Skeletal muscle satellite cell (primary cell): Measurements from ENCODE around the gene DYSF.
"Not testable (repeated sequence)": the region's sequence is repeated elsewhere in the genome, so short reads cannot be mapped to it uniquely, and the experiment has no call there.

Experiments used
- H3K27me3 ChIP-seq: 2 replicates; pipeline ENCODE4 v1.7.0; 2013; ENCODE audit warnings: low read length; ENCODE audit not compliant: control insufficient read depth, insufficient read depth
- H3K36me3 ChIP-seq: 2 replicates; pipeline ENCODE4 v1.7.0; 2013; ENCODE audit warnings: mild to moderate bottlenecking, control low read depth, low read length; ENCODE audit not compliant: insufficient read depth
- H3K4me1 ChIP-seq: 2 replicates; pipeline ENCODE4 v1.7.0; 2013; ENCODE audit warnings: low read length; ENCODE audit not compliant: control insufficient read depth, insufficient read depth
- H3K4me2 ChIP-seq: 2 replicates; pipeline ENCODE4 v1.7.0; 2013; ENCODE audit warnings: mild to moderate bottlenecking, low read length
- H3K4me3 ChIP-seq: 2 replicates; pipeline ENCODE4 v1.7.0; 2013; ENCODE audit warnings: low read length
- H3K9ac ChIP-seq: 2 replicates; pipeline ENCODE4 v1.7.0; 2013; ENCODE audit warnings: mild to moderate bottlenecking, low read depth, low read length, moderate library complexity
- H3K9me3 ChIP-seq: replicated peaks from 2 replicates; pipeline ENCODE4 v1.7.0; 2013; ENCODE audit warnings: mild to moderate bottlenecking, control low read depth, low read length

DYSF gene

GRCh38 chr2:71474744-71475397 lies 21.5 kb downstream of the DYSF start:
- Histone ChIP-seq H3K27me3 (no peaks in the 10 kb centered on the region), H3K9me3 (no peaks in the 10 kb centered on the region), H3K4me2 (no peak overlapping the region), H3K4me3 (no peak overlapping the region), H3K4me1 (peaks cover 22% of the 10 kb centered on the region), H3K9ac (no peak overlapping the region), H3K36me3 (no peaks in the 10 kb centered on the region)

DNA sequence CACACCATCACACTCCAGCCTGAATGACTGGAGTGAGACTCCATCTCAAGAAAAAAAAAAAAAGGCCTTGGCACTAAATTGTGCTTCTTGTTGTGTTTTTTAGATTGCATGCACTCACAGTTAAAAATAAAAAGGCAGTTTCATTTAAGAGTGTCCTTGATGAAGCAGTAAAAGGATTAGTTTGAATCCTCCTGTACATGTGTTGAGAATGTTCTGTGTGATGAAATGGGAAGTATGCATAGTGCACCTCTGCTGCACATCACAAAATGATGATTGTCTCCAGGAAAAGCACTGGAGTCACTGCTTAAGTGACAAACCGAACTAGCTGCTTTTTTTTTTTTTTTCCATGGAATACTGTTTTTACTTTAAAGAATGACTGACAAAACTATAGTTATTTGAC lies 23.1 kb downstream of the DYSF start:
- Histone ChIP-seq H3K9ac (no peak overlapping the region), H3K27me3 (peaks cover 4% of the 10 kb centered on the region), H3K9me3 (no peaks in the 10 kb centered on the region), H3K4me3 (no peak overlapping the region), H3K4me2 (no peak overlapping the region), H3K36me3 (no peaks in the 10 kb centered on the region), H3K4me1 (peaks cover 17% of the 10 kb centered on the region)

- Histone ChIP-seq H3K4me3 (no peak overlapping the region), H3K4me1 (peaks cover 14% of the 10 kb centered on the region)
Measured at GRCh38 chr2:71477231-71477691, 23.9 kb downstream of the DYSF start.

DNA sequence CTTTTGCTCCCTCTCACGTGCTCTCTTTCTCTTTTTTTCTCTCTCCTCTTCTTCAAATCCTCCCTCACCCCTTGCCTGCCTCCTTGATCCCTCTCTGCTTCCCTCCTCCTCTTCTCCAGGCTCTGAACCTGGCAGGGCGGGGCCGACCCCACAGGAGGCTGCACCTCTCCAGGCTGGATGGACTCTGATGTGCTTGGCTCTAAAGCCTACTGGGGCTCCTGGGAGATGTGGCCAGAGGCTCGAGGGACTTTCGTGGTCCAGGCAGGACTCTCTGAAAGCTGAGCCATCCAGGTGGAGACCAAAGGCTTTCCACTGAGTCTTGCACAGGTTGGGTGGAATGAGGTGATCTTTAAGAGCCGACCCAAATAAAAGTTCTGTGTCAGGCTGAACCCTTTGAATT lies 25.4 kb downstream of the DYSF start:
- no peak overlapping the region for H3K4me3 ChIP-seq
- H3K4me1 ChIP-seq, result peaks cover 5% of the 10 kb centered on the region
- H3K9me3 ChIP-seq, result no peaks in the 10 kb centered on the region
- H3K9ac ChIP-seq, result no peak overlapping the region
- no peak overlapping the region for H3K4me2 ChIP-seq
- H3K27me3 ChIP-seq, result peaks cover 4% of the 10 kb centered on the region
- no peaks in the 10 kb centered on the region for H3K36me3 ChIP-seq

More at GRCh38 chr2:71477231-71477691, 23.9 kb downstream of the DYSF start:
- no peak overlapping the region for H3K9ac ChIP-seq
- no peaks in the 10 kb centered on the region for H3K9me3 ChIP-seq
- H3K27me3 ChIP-seq, result peaks cover 4% of the 10 kb centered on the region
- H3K36me3 ChIP-seq, result no peaks in the 10 kb centered on the region
- no peak overlapping the region for H3K4me2 ChIP-seq

GRCh38 chr2:71479261-71479660 lies 25.9 kb downstream of the DYSF start:
- H3K9me3 ChIP-seq, result no peaks in the 10 kb centered on the region
- H3K27me3 ChIP-seq, result peaks cover 4% of the 10 kb centered on the region

DNA sequence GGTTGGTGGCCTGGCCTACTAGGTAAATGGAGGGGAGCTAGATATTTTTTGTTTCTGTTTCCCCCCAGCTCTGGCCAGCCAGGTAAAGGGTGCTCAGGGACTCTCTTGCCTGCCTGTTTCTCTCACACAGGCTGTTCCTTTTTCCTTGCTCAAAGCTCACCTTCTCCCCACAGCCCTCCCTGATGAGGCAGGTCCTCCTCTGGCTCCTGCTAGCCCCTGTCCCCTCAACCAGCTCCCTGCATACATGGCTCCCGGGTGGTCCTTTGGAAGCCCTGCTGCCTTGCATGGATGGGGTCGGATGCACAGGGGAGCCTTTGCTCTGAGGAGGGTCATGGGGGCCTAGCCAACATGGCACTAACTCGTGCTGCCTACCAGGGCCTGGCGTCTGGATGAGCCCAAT lies 27.8 kb downstream of the DYSF start:
- no peak overlapping the region for H3K4me2 ChIP-seq
- no peaks in the 10 kb centered on the region for H3K4me1 ChIP-seq
- no peaks in the 10 kb centered on the region for H3K36me3 ChIP-seq
- H3K9ac ChIP-seq, result no peak overlapping the region
- peaks cover 4% of the 10 kb centered on the region for H3K27me3 ChIP-seq
- no peak overlapping the region for H3K4me3 ChIP-seq
- no peaks in the 10 kb centered on the region for H3K9me3 ChIP-seq

More at GRCh38 chr2:71479261-71479660, 25.9 kb downstream of the DYSF start:
- H3K4me3 ChIP-seq, result no peak overlapping the region
- H3K36me3 ChIP-seq, result no peaks in the 10 kb centered on the region
- H3K4me2 ChIP-seq, result no peak overlapping the region
- H3K9ac ChIP-seq, result no peak overlapping the region
- H3K4me1 ChIP-seq, result peaks cover under 1% of the 10 kb centered on the region

DNA sequence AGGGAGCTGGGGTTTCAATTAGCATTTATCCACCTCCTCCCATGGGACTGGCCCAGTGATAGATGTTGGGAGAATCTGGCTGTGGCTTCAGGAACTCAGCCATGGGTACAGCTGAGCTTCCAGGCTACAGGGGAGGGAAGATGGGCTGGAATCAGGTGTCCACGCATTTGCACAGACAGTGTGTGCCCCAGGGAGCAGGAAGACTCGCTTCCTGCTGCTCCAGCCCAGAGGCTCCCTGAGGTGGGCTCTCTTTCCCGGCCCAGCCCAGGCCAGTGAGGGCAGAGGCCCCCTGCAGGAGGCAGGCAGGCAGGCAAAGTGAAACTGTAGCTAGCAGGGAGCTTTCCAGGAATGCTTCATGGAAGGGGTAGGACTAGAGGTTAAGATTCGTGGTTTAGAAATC lies 28.7 kb downstream of the DYSF start:
- no peaks in the 10 kb centered on the region for H3K36me3 ChIP-seq
- H3K4me1 ChIP-seq, result no peaks in the 10 kb centered on the region
- H3K27me3 ChIP-seq, result peaks cover 4% of the 10 kb centered on the region
- H3K4me2 ChIP-seq, result no peak overlapping the region
- H3K9me3 ChIP-seq, result no peaks in the 10 kb centered on the region
- H3K4me3 ChIP-seq, result no peak overlapping the region
- H3K9ac ChIP-seq, result no peak overlapping the region

GRCh38 chr2:71483246-71483645 lies 29.9 kb downstream of the DYSF start:
- no peak overlapping the region for H3K4me3 ChIP-seq
- no peak overlapping the region for H3K4me2 ChIP-seq
- H3K36me3 ChIP-seq, result no peaks in the 10 kb centered on the region
- H3K27me3 ChIP-seq, result peaks cover 4% of the 10 kb centered on the region
- H3K9me3 ChIP-seq, result no peaks in the 10 kb centered on the region
- no peak overlapping the region for H3K9ac ChIP-seq
- H3K4me1 ChIP-seq, result no peaks in the 10 kb centered on the region

DNA sequence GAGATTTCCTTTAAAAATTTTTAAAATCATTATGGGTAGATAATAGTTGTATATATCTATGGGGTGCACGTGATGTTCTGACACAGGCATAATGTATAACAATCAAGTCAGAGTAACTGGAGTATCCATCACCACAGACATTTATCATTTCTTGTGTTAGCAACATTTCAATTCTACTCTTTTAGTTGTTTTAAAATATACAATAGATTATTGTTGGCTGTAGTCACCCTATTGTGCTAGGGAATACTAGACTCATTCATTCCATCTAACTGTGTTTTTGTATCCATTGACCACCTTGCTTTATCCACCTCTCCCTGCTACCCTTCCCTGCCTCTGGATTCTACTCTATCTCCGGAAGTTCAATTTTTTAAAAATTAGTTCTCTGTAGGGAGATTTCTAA lies 31.0 kb downstream of the DYSF start:
- Histone ChIP-seq H3K27me3 (peaks cover 4% of the 10 kb centered on the region), H3K4me1 (no peaks in the 10 kb centered on the region), H3K4me3 (no peak overlapping the region), H3K36me3 (no peaks in the 10 kb centered on the region), H3K4me2 (no peak overlapping the region), H3K9me3 (no peaks in the 10 kb centered on the region), H3K9ac (no peak overlapping the region)

DNA sequence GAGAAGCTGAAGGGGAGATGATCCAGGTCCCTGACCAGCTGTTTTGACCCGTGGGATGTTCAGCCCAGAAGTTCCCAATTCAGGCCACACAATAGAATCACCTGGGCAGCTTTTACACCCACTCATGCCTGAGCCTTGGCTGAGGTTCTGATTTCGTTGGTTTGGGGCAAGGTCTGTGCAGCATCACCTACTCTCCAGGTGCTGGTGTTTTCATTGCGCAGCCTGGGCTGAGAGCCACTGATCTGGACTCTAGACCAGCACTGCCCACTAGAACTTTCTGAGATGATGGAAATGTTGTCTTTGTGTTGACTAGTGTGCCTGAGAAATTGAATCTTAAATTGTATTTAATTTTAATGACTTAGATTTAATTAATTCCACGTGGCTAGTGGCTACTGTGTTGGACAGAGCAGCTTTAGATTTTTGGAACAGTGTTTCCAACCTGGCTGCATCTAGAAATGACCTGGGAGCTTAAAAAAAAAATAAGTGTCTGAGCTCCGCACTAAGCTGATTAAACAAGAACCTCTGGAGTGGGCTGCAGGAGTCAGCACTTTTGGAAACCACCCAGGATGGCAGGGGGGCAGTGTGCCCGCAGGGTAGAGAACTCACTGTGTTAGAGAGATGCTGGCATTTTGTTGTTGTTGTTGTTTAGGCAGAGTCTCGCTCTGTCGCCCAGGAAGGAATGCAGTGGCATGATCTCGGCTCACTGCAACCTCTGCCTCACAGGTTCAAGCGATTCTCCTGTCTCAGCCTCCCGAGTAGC lies 33.7 kb downstream of the DYSF start:
- Histone ChIP-seq H3K27me3 (no peaks in the 10 kb centered on the region), H3K36me3 (no peaks in the 10 kb centered on the region), H3K9me3 (no peaks in the 10 kb centered on the region), H3K4me3 (no peak overlapping the region), H3K4me1 (peaks cover 2% of the 10 kb centered on the region), H3K4me2 (no peak overlapping the region), H3K9ac (no peak overlapping the region)

DNA sequence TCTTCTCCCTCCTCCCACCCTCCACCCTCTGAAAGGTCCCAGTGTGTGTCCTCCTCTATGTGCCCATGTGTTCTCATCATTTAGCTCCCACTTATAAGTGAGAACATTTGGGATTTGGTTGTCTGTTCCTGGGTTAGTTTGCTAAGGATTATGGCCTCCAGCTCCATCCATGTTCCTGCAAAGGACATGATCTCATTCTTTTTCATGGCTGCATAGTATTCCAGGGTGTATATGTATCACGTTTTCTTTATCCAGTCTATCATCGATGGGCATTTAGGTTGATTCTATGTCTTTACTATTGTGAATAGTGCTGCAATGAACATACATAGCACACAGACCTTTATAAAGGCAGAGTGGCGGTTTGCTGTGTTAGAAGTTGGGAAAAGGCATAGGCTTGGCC lies 38.2 kb downstream of the DYSF start:
- not testable (repeated sequence) for H3K9me3 ChIP-seq, H3K4me3 ChIP-seq, H3K4me2 ChIP-seq, H3K4me1 ChIP-seq, H3K27me3 ChIP-seq, H3K36me3 ChIP-seq
- peak overlapping the region; percentile 39 for H3K9ac ChIP-seq

- no peaks in the 10 kb centered on the region for H3K36me3 ChIP-seq
- H3K27me3 ChIP-seq, result no peaks in the 10 kb centered on the region
- peaks cover 4% of the 10 kb centered on the region for H3K4me1 ChIP-seq
- H3K9me3 ChIP-seq, result no peaks in the 10 kb centered on the region
- H3K4me2 ChIP-seq, result no peak overlapping the region
- no peak overlapping the region for H3K4me3 ChIP-seq
- peak overlapping the region; percentile 39 for H3K9ac ChIP-seq
Measured at GRCh38 chr2:71492112-71492511, 38.8 kb downstream of the DYSF start.
